HG03520 (cell line): Measurements from ENCODE around the gene NAP1L5.

ENCODE experiments used
- ATAC-seq: cut with Tn5 transposase; IDR thresholded peaks from one replicate; pipeline ENCODE4 v1.9.1; 2021; ENCODE audit warnings: mild to moderate bottlenecking, moderate library complexity; ENCODE audit not compliant: unreplicated experiment

The NAP1L5 gene, protein sequence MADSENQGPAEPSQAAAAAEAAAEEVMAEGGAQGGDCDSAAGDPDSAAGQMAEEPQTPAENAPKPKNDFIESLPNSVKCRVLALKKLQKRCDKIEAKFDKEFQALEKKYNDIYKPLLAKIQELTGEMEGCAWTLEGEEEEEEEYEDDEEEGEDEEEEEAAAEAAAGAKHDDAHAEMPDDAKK

GRCh38 chr4:88697588-88698329 is at the start of gene NAP1L5:
Gene NAP1L5 (minus strand): TSS chr4:88697829. CDS start chr4:88697754, 75 bp downstream.
- ATAC-seq: peak; percentile 98

GRCh38 chr4:88747351-88747750 is 49.7 kb upstream of the NAP1L5 start:
- no peak for ATAC-seq

GRCh38 chr4:88746206-88746605 is 48.6 kb upstream of the NAP1L5 start:
- ATAC-seq: no peak

- ATAC-seq: no peak
Observed at GRCh38 chr4:88745581-88746163, 48.0 kb upstream of the NAP1L5 start.

DNA sequence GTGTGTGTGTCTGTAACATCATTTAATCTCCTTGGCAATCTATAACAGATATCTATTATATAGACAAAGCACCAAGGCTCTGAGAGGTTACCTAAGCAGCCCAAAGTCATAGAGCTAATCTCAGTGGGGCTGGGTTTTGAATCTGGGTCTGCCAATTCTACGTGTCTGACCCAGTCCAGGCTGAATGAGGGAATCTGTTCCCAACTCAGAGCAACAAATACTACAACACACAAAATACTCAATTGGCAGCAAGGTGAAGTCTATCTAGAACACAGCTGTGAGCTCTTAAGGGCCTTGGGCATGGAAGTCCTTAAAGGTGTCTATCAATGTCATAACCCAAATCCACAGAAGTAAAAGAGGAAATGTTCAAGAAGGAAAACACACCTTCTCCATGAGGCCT is 47.5 kb upstream of the NAP1L5 start:
- no peak for ATAC-seq

GRCh38 chr4:88744609-88745008 is 47.0 kb upstream of the NAP1L5 start:
- no peak for ATAC-seq

DNA sequence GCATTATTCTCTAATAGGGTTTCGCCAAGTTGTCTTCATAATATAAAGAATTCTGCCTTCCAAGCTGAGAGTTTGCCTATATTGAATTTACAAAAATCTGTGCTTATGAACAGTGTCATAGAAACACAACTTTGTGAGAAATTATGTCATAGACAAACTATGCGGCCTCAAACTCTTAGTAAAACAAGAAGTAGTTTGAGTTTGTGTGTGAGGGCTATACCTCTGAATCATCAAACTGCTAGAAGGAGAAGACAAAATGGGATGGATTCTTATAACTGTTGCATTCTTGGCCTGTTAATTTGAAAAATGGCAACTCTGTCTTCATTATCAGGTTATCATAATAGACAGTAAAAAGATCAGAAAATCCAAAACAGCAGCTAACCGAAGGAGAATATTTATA is 46.1 kb upstream of the NAP1L5 start:
- no peak for ATAC-seq

DNA sequence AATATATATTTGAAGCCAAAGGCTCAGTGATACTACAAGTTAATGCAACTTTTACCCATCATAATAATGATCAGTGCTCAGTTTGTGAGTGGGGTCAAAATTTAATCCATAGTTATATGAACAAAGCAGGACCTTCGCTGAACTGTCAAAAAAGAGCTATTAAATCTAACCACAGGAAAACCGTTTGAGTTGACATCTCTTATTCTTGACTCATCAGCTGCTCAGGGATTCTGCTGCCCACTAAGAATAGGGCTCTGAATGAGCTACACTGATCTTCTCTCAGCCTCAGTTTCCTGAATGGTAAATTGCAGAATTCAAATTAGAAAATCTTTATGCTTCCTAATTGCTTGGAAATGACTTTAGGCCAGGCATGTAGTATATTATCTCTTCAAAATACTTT is 44.9 kb upstream of the NAP1L5 start:
- ATAC-seq: no peak

GRCh38 chr4:88738180-88738579 is 40.6 kb upstream of the NAP1L5 start:
- ATAC-seq: no peak

GRCh38 chr4:88737307-88737941 is 39.8 kb upstream of the NAP1L5 start:
- peak; percentile 67 for ATAC-seq

DNA sequence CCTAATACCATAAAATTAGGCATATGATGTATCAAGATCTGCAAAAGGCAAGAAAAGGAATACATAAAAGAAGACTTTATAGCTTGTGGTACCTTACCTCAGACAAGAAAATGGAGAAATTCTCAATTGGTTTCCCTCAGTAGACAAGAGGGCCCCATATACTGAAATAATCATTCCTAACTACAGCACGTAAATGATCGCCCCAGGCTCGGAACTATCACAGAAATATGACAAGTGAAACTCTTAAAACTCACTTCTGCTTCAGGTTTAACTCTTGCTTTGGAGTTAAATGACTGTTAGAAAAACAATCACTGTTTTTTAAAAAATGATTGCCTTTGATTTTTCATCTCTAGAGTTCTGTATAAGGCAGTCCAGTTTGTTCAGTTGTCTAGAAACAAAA is 38.6 kb upstream of the NAP1L5 start:
- ATAC-seq: no peak

GRCh38 chr4:88735564-88735963 is 37.9 kb upstream of the NAP1L5 start:
- ATAC-seq: no peak

- no peak for ATAC-seq
Observed at GRCh38 chr4:88734403-88734949, 36.8 kb upstream of the NAP1L5 start.

DNA sequence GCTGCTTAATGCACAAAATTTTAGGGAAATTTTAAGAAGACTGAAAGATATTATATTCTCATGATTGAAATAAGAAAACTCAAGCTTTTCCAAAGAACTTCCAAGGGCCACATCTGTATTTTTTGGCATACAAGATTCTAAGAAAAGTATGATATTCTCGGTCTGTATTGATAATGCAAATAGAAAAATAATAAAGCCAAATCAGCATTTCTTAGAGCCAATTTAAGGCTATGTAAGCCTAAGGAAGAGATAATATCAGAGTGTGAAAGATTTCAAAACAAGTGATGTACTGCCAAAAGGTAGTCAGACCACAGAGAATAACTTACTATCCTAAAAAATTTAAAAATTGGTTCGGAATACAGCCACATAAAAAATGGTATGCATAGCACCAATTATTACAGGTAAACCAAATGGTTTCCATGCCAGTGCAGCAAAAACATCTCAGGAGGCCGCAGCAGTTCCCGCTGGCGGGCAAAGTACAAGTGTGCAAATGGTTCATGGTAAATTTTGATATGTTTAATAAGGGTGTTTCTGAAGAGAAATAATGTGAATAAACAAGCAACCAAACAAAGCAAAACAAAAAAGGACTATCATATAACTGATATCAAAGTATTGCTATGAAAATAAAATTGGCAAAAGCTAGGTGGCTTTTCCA is 35.2 kb upstream of the NAP1L5 start:
- ATAC-seq: no peak

DNA sequence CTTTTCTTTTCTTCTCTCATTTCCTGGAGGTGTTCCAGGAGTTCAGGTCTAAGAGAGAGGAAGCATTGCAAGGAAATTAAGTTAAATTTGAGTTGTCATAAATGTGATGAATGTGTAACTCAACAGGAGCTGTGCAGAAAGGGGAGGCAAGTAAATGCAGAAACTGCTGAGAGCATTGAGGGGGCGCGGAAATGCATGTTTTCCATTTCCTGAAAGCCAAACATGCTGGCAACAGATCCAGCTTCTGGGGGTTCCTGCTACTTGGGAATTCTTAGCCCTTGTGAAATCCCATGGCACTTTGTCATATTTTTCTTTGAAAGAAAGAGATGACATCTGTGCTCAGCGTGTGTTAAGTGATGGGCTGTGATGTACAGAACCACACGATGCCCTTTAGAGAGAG is 33.8 kb upstream of the NAP1L5 start:
- ATAC-seq: no peak

GRCh38 chr4:88730811-88731210 is 33.2 kb upstream of the NAP1L5 start:
- no peak for ATAC-seq

- no peak for ATAC-seq
Observed at GRCh38 chr4:88729146-88729760, 31.6 kb upstream of the NAP1L5 start.

DNA sequence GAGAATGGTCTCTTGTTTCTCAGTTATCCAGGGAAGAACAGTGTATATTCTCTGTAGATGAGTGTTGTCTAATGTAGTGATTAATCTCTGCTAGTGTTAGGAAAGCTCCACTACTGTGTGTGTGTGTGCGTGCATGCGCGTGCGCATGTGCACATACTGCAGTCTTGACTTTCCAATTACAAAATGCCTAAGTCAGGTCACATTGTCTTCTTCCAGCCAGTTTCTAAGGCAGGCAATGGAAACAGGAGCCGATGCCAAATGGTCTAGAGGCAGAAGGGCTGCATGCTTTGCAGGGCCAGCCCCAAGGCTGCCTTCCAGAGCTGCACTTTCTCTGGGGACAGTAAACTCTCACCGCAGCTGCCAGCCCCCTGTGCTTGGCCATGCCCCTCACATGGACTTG is 30.5 kb upstream of the NAP1L5 start:
- ATAC-seq: no peak

DNA sequence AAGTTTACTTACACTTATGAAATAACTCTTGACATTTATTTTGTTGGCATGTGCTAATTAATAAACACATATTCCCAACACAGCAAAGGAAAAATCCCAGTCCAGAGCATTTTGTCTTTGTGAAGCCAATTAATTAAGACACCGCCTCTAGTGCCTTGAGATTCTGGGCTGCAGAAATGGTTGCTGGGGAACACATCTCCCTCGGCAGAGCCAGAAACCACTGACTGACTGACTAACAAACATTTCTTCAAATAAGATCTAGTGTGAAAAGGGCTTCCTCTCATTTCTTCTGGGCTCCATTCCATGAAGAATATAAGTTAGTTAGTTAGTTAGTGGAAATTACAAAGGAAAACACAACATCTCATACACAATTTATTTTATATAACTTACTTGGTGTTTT is 28.4 kb upstream of the NAP1L5 start:
- no peak for ATAC-seq

DNA sequence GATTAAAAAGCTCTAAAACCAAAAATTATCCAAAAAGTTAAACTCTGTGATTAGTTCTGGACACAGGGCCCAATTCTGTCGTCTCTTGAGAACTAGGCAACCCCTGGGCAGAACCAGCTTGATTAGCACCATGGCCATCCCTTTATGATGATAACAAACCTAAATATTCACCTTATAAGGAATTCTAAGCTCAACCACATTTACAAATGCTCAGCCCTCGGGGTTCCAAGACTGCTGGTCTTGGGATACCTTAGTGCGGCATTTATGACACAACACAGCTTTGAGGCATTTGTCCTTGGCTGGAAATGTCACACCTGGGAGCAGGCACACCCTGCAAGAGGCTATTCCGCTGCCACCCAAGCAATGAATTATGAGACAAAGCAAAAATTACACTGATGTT is 27.5 kb upstream of the NAP1L5 start:
- no peak for ATAC-seq

GRCh38 chr4:88724406-88724805 is 26.8 kb upstream of the NAP1L5 start:
- no peak for ATAC-seq
